Raji (cell line): Measurements from ENCODE around the gene FZD1.

Source experiments
- POLR2A ChIP-seq: IDR thresholded peaks from 2 replicates; pipeline ENCODE4 v1.6.1; 2011; ENCODE audit warnings: low read depth, low read length, control low read depth; ENCODE audit not compliant: insufficient read depth

FZD1 gene

DNA sequence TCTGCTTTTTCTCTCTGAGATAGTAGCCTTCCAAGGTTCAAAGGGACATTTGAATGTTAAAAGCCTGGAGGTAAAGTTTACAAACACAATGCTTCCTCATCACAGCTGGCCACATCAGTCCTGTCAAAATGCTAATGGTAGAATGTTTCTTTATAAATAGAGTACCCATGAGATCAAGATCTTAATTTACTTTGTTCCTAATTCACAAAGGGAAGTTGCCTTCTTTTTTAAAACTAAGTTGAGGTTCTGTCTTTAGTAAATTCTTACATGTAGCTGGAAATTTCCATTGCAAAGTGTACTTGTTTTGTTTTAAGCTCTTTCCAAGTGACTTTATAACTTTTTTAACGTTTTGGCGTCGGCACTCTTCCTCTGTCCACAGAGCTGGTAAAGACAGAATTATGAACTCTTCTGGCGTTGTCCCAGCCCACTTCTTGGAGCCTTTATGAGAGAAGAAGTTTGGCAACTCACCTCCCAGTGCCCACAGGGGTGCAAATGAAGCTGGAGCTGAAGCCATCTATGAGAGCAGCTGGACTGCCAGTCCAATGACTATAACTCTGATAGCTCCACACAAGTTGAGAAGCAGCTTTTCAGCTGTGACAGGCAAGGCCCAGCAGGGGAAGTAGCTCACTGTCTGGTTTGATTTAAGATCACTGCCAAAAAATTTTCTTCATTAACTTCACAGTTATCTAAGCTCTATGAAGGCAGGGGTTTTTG, 23.3 kb downstream of the FZD1 start:
- TF ChIP-seq POLR2A: no peak

DNA sequence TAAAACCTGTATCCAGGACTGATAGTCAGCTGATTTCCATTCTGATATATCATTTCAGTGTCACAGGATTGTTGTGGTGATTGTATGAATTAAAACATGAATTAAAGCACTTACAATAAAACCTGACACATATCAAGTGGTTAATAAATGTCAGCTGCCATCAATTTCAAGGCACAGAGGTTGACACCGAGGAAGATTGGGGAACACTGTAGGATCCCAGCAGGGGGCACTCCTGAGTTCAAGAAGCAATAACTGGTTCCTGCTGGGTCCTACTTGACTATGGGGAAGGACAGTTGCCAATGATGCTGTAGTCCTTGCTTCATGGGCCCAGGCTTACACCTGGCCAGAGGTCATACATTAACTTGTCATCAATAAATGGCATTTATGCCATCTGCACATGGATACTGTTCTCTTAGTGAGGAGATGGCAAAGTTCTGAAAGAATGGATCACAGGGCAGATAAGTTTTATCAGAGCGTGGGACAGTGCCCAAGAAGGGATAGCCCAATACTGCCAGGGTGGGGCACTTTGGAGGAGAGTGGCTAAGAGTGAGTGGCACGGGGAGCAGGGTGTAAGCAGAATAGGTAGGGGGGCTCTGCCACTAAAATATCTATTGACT, 24.1 kb downstream of the FZD1 start:
- no peak for TF ChIP-seq POLR2A

DNA sequence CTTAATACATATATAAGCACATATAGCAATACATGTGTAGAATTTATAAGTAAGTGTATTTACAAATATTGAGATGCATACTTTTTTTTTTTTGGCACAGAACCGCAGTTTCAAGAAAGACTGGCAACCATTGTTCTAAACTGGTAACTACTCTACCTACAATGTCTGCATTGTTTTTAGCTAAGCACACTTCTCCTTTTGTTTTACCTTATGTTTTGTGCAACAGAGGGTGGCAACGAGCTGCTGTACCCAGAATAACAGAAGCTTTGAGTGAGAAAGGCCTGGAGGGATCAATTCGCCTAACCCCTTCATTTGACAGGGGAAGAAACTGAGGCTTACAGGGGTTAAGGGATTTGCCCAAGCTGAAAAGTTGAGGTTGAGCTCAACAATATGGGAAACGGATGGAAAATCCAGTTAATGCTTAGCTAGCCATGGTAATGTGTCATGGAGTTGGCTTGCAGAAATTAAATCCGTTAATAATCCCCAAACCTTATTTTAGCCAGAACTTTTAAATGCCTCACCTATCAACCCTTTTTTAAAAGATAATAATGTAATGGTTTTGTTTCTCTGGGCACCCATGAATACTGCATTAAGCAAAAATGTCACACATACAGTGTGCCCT, 25.5 kb downstream of the FZD1 start:
- no peak for TF ChIP-seq POLR2A

DNA sequence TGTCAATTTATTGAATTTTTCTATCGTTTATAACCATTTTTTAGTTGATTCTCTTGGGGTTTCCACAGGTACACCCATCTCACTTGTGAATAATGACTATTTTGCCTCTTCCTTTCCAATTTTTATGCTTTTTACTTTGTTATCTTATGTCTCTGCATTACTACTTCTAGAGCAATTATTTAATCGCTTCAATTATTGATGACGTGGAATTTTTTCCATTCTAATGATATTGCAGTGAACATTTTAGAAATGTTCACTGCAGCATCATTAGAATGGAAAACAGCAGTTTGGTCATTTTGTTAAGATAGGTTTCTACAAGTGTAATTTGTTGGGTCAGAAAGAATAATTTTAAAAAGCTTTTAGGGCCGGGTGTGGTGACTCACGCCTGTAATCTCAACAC, 27.1 kb downstream of the FZD1 start:
- TF ChIP-seq POLR2A: no peak

DNA sequence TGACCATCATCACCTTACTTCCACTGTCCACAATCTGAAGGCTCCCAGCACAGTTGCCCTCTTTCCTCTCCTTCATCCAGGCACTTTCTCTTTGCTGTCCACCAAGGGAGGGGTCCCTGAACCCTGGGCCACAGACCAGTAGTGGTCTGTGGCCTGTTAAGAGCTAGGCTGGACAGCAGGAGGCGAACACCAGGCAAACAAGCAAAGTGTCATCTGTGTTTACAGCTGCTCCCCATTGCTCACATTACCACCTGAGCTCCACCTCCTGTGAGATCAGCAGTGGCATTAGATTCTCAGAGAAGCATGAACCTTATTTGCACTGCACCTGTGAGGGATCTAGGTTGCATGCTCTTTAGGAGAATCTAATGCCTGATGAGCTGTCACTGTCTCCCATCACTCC, 27.7 kb downstream of the FZD1 start:
- no peak for TF ChIP-seq POLR2A

DNA sequence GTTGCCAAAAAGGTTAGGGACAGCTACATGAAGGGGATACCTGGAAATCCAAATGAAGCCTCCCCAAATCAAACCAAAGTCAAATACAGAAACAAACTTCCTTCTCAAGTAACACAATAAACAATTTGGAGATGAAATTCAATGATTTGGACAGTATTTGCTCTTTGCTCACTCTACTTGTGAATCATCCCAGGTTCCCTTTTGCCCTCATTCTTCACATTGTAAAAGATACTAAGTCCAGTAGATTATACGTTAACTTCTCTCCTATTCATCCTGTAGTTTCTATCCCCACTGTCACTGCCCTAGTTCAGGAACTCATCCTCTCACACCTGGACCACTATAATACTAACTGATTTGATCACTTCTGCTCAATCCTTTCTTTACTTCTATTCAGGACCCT, 28.3 kb downstream of the FZD1 start:
- TF ChIP-seq POLR2A: no peak

DNA sequence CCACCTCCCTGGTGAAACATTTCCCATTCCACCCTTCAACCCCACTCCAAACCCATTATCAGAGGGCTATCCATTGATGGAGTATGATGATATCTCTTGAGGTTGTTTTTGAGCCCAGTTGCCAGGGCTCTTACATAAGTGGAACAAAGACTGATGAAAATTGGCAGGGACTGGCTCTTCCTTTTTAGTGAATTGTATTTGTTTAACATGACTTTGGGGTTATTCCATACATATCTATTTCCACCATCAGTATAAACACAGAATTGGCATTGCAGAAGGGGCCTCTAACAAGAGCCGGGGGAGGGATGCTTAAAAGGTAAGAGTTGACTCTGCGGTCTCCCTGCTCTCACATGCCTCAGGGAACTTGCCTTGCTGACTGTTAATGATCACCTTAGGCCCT, 28.9 kb downstream of the FZD1 start:
- TF ChIP-seq POLR2A: no peak

DNA sequence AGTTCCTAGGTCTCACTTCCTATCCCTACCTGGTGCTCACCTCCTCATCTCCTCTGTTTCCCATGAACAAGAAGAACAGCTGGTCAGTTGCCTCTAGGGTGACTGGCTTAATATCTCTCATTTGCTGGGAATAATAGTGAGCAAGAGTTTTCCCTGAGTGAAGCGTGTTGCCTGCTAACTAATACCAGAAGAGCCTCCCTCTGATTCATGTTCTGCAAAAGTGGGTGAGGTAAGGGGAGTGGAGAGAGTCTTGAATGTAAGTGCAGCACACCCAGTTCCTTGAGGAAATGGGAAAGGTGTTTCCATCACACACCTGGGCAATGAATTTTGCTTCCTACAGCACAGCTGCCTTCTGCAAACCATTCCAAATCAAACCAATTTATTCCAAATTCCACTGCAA, 29.6 kb downstream of the FZD1 start:
- no peak for TF ChIP-seq POLR2A

DNA sequence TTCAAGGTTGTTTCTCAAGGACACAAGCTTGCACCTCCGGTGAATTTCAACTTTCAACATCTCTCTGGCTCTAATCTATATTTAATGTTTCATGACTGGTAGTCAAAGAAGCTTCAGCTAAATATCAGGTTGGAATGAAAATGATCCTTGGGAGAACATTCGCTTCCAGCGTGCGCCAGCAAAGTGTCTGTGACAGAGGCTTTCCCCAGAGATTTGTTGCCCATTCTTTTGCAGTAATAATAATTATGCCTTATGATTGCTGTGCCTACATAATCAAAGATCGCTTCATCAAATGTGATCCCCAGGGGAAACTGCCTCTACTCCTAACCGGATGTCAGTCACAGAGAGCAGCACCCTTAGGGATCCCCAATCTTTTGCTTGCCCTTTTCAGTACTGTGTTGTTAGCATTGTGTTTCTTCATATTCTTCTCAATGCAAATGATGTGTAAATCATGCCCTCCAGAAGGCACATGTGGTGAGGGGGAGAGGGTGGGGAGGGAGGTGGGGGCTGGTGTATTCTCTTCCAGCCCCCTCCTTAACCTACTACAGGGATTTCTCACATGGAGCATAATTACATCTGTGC, 30.5 kb downstream of the FZD1 start:
- TF ChIP-seq POLR2A: no peak

DNA sequence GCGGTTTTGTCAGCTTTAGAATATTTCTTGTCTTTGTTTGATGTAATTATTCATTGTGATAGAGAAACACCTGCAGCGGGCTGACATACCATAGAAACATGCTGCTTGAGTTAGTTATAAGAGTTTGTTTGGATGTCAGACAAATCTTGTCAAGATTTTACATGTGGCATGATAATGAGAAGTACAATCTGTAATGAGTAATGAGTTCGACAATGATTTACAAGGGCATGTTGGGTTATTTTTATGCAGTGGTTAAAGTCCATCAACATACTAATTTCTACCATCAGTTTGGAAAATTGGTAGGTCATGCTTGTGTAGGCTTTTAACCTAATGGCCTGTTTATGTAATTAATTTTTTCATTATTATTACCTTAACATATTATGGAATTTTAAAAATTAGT, 31.3 kb downstream of the FZD1 start:
- TF ChIP-seq POLR2A: no peak

DNA sequence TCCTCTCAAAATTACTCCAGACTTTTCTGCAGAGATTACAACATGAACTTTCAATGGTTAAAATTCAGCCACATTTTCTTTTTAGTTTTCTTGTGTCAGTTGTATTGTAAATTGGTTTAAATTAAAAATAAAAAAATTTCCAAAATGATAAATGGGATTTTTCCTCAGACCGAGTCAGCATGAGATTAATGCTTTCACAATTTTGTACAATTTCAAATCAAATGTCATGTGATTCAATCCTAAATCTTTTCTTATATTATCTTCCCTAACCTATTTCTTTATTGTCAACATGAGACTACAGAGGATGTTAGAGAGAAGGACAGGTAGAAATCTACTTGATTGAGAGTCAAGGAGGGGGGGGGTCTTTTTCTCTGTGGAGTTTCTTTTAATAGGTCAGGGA, 33.7 kb downstream of the FZD1 start:
- TF ChIP-seq POLR2A: no peak

DNA sequence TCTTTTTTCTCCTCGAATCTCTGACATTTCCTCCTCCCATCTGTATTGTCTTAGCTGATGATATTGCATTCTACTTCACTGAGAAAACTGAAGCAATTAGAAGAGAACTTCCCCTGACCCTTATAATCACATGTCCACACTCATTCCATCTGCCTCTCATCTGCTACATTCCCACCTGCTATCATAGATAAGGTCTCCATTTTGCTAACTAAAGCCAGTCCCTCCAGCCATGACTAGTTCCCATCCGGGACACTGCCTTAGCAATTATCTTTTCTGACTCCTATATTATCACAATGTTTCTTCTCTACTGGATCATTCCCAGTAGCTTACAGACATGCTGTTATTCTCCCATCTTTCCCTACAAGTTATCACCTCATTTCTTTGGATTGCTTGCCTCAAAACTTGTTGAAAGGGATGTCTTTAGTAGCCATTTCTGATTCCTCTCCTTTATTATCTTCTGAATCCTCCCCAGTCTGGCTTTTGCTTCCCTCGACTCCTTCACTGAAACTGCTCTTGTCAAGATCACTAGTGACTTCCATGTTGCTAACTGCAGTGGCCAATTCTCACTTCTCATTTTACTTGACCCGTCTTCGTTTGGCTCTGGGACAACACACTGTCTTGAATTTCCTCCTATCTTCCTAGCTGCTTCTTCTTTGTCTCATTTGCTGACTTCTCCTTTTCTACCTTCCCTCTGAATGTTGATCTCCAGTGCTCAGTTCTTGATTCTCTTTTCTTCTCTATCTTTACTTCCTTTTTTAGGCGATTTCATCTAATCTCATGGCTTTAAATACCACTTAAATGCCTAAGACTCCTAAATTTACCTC, 35.9 kb downstream of the FZD1 start:
- no peak for TF ChIP-seq POLR2A

DNA sequence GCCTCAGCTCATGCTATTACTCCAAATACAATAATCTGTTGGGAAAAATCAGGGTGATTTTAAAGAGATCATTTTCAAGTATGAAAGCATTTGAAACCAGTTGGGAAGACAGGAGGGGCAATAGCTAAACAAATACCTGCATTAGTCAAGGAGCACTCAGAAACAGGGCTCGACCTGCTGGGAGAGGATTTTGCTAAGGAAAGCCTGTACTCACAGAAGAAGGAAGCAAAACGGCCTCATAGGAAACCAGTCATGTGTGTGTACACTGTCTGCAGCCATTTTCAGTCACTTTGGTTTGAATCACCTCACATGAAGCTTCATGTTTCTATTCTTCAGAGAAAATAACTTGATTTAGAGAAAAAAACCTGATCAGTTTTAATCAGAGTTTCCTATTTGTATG, 38.6 kb downstream of the FZD1 start:
- no peak for TF ChIP-seq POLR2A

DNA sequence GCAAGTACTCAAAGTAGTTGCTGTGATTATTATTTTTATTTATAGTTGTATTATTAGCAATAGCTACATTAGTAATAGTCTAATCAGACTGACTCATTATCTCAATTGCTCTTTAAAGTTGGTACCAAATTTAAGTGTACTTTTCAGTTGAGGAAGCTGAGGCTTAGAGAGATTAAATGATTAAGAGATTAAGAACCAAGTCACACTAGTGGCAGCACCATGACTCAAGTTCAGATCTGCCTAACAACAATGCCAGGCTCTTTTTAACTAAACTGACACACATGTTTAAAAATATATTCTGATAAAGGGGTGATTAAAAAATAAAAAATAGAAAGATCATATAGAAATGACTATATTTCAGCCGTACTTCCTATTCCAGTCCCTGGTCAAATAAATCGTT, 42.0 kb downstream of the FZD1 start:
- no peak for TF ChIP-seq POLR2A

DNA sequence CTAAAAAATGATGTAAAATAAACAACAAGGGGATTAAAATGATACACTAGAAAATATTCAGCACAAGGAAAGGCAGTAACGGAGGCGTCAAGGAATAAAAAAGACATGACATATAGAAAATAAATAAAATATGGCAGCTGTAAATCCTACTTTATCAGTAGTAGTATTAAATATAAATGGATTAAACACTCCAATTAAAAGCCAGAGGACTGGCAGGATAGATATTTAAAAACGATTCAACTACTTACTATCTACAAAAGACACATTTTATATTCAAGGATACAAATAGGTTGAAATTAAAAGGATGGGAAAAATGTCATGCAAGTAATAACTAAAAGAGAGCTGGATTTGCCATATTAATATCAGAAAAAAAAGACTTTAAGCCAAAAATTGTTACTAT, 43.2 kb downstream of the FZD1 start:
- TF ChIP-seq POLR2A: no peak

DNA sequence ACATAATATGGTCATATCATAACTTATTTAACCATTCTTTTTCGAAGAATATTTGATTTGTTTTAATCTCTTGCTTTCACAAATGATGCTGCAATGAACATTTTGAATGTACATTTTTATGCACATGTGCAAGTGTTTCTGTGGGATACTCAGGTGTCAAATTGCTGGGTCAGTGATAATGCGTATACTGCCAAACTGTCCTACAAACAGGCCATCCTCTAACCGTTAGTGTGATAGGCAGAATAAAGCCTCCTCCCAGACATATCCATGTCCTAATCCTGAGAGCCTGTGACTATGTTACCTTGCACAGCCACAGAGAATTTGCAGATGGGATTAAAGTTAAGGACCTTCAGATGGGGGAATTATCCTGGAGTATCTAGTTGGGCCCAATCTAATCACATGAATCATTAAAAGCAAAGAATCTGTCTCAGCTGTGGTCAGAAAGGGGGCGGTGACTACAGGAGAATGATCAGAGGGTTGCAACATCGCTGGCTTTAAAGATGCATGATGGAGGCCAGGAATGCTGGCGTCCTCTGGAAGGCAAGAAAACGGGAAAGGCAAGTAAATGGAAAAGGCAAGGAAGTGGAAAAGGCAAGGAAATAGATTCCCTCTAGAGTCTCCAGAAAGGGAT, 46.7 kb downstream of the FZD1 start:
- no peak for TF ChIP-seq POLR2A

DNA sequence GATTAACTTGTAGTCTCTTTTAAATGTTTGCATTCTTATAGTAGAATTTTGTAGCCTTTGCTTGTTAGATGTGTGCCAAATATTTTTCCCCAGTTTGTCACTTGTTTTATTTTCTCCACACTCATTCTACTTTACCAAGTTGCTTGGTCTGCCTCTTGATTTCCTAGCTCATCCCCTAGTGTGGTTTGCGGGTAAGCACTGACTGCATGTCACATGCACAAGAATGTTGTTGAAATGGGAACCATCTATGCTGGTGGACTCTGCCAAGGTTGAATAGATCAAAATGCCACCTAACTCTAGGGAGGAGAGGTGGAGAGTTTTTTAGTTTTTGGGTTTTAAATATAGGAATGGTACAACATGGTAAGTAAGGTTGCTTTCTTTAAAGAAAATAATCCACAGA, 47.6 kb downstream of the FZD1 start:
- TF ChIP-seq POLR2A: no peak
